Suprapubic skin (tissue), 4 donors: ENCODE data around the gene AQR. TPM values are rescaled to one million over a fixed set of nuclear protein-coding genes. Genes with fewer than 3 reads are reported as not detected.

Source experiments
- DNase-seq, 2 donors: peaks; one replicate each; pipeline ENCODE4 v3.0.0-alpha.2; 2019; ENCODE audit warnings: low spot score in 2 of 2
- H3K27ac ChIP-seq: fragments of 200-600 bp; sonication (generic); one replicate; pipeline ENCODE4 v1.5.1; 2019
- H3K27me3 ChIP-seq: fragments of 200-600 bp; sonication (generic); one replicate; pipeline ENCODE4 v1.5.1; 2019
- H3K36me3 ChIP-seq: fragments of 200-600 bp; sonication (generic); one replicate; pipeline ENCODE4 v1.5.1; 2019
- H3K4me1 ChIP-seq: fragments of 200-600 bp; sonication (generic); one replicate; pipeline ENCODE4 v1.5.1; 2019
- H3K4me3 ChIP-seq: fragments of 200-600 bp; sonication (generic); one replicate; pipeline ENCODE4 v1.5.1; 2019; ENCODE audit warnings: mild to moderate bottlenecking
- H3K9me3 ChIP-seq: fragments of 200-600 bp; sonication (generic); one replicate; pipeline ENCODE4 v1.5.1; 2019
- CTCF ChIP-seq, 2 donors: fragments of 200-600 bp in 1 of 2; fragments of 450-650 bp in 1 of 2; sonication (generic) in 1 of 2; IDR thresholded peaks; one replicate each; pipeline ENCODE4 v1.5.1; 2016 to 2019; ENCODE audit warnings: antibody characterized with exemption in 2 of 2, mild to moderate bottlenecking in 1 of 2, moderate library complexity in 1 of 2
- EP300 ChIP-seq: sonication (generic); formaldehyde crosslinking; IDR thresholded peaks from one replicate; pipeline ENCODE4 v1.6.1; 2017; ENCODE audit warnings: antibody characterized with exemption
- POLR2A ChIP-seq, 2 donors: fragments of 450-650 bp; IDR thresholded peaks; one replicate each; pipeline ENCODE4 v1.6.1; 2017; ENCODE audit warnings: antibody characterized with exemption in 2 of 2, mild to moderate bottlenecking in 2 of 2, moderate library complexity in 2 of 2
- POLR2AphosphoS5 ChIP-seq, 3 donors: sonication (generic); formaldehyde crosslinking; IDR thresholded peaks; one replicate each; pipeline ENCODE4 v1.6.1; 2017; ENCODE audit warnings: antibody characterized with exemption in 3 of 3
- WGBS: methylation state at CpG from one replicate; pipeline ENCODE4 v1.1.5; 2018; 5-methylcytosine and 5-hydroxymethylcytosine counted together
- total RNA-seq, 4 donors: library from RNA; depleted of rRNA; stranded (reverse); fragments of >200 nt; gene quantifications; one replicate each; pipeline ENCODE4 v1.1.0, GENCODE V29; 2016

AQR gene
- total RNA-seq, 4 donors from 2014 or later: 21.8 to 41.1 (median 25.7) TPM

- no peak overlapping the region for H3K4me3 ChIP-seq
- TF ChIP-seq EP300: no peak
- TF ChIP-seq POLR2AphosphoS5 (IDR thresholded peaks at IDR 0.05): no peak
- TF ChIP-seq POLR2A (IDR thresholded peaks at IDR 0.05): no peak
- TF ChIP-seq CTCF (IDR thresholded peaks at IDR 0.05): no peak
- DNase-seq: no peak
- H3K4me1 ChIP-seq: no peaks in the 10 kb centered on the region
- H3K27me3 ChIP-seq: no peaks in the 10 kb centered on the region
- H3K36me3 ChIP-seq: peaks cover 85% of the 10 kb centered on the region
- no peaks in the 10 kb centered on the region for H3K9me3 ChIP-seq
- no peak overlapping the region for H3K27ac ChIP-seq
- WGBS: 88% methylated on average over 2 of the region's 2 CpGs
Measured at GRCh38 chr15:34914317-34914716, 55.2 kb downstream of the AQR start.

DNA sequence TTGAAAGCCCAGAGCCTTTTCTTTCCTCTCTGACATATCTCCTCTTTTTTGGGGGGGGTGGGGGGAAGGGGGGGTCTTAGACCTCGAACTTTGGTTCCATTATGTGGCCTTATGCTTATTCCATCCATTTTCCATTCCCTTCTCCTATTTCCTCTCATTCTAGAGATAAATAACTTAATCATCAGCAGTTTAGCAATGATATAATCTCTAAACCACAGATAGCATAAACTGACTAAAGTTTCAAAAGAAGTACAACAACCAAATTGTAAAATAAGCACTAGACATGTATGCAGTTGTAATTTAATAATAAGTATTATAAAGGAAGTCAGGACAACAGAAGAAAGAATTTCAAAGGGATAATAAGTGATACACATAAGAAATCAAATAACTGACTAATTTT lies 64.5 kb downstream of the AQR start:
- TF ChIP-seq CTCF (IDR thresholded peaks at IDR 0.05) (no peak), EP300 (no peak)
- Histone ChIP-seq H3K27ac (no peak overlapping the region), H3K4me1 (no peaks in the 10 kb centered on the region), H3K4me3 (no peak overlapping the region), H3K27me3 (no peaks in the 10 kb centered on the region), H3K36me3 (peaks cover 76% of the 10 kb centered on the region), H3K9me3 (no peaks in the 10 kb centered on the region)
- no peak for DNase-seq
- 89% methylated on average over 1 of the region's 1 CpG for WGBS

DNA sequence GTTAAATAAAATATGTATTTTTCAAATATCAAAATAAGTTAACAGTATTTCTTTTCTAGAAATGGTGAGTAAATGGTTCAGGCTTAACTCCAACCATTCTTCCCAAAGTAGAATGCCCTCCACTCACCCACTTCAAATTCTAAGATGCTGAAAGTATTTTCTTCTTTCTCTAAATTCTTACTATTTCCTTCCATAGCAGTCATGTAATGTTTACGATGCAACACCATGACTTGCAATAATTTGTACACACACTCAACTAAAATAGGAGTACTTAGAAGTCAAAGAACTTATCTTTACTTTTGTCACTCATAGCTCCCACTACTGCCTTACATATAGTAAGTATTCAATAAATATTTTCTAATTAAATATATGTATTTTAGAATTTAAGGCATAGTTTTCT lies 65.0 kb downstream of the AQR start:
- peaks cover 76% of the 10 kb centered on the region for H3K36me3 ChIP-seq
- H3K4me1 ChIP-seq: no peaks in the 10 kb centered on the region
- H3K9me3 ChIP-seq: no peaks in the 10 kb centered on the region
- H3K27ac ChIP-seq: no peak overlapping the region
- no peak for TF ChIP-seq POLR2A (IDR thresholded peaks at IDR 0.05)
- no peak for TF ChIP-seq POLR2AphosphoS5 (IDR thresholded peaks at IDR 0.05)
- no peaks in the 10 kb centered on the region for H3K27me3 ChIP-seq
- WGBS: 98% methylated on average over 1 of the region's 1 CpG
- no peak overlapping the region for H3K4me3 ChIP-seq
- DNase-seq: no peak

DNA sequence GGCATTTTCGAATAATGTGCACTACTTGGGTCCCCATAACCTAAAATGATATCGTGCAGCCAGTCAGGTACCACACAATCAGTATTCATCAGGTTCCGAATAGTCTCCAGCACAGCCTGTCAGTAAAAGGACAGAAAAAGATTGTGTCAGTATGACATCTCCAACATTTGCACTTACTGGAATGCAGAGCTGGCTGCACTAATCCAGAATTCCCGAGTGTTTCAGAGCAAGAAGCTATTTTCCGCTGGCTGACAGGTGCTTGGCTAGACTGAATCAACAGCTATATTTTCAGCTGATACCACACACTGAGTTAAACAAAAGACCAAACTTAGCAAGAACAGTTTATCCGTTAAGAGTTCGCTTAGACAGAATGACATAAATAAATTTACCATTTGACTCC lies 68.8 kb downstream of the AQR start:
- Histone ChIP-seq H3K27ac (no peak overlapping the region), H3K4me3 (no peak overlapping the region), H3K27me3 (no peaks in the 10 kb centered on the region), H3K9me3 (no peaks in the 10 kb centered on the region), H3K36me3 (peaks cover 79% of the 10 kb centered on the region), H3K4me1 (no peaks in the 10 kb centered on the region)
- no peak for DNase-seq
- no peak for TF ChIP-seq POLR2AphosphoS5 (IDR thresholded peaks at IDR 0.05)
- no peak for TF ChIP-seq POLR2A (IDR thresholded peaks at IDR 0.05)
- no peak for TF ChIP-seq EP300
- no peak for TF ChIP-seq CTCF (IDR thresholded peaks at IDR 0.05)
- 91% methylated on average over 7 of the region's 7 CpGs for WGBS

- H3K36me3 ChIP-seq: peaks cover 79% of the 10 kb centered on the region
- TF ChIP-seq POLR2AphosphoS5 (IDR thresholded peaks at IDR 0.05): no peak
- no peak for TF ChIP-seq POLR2A (IDR thresholded peaks at IDR 0.05)
- no peak for TF ChIP-seq CTCF (IDR thresholded peaks at IDR 0.05)
- no peak for TF ChIP-seq EP300
- no peak for DNase-seq
Measured at GRCh38 chr15:34896183-34896582, 73.4 kb downstream of the AQR start.

GRCh38 chr15:34893967-34894366 lies 75.6 kb downstream of the AQR start:
- no peak for TF ChIP-seq EP300
- TF ChIP-seq CTCF (IDR thresholded peaks at IDR 0.05): no peak
- no peak for TF ChIP-seq POLR2A (IDR thresholded peaks at IDR 0.05)
- TF ChIP-seq POLR2AphosphoS5 (IDR thresholded peaks at IDR 0.05): no peak
- DNase-seq: no peak
- H3K36me3 ChIP-seq: peaks cover 69% of the 10 kb centered on the region

More at GRCh38 chr15:34896183-34896582, 73.4 kb downstream of the AQR start:
- H3K27me3 ChIP-seq: no peaks in the 10 kb centered on the region
- H3K4me3 ChIP-seq: no peak overlapping the region
- no peaks in the 10 kb centered on the region for H3K4me1 ChIP-seq
- H3K27ac ChIP-seq: no peak overlapping the region
- WGBS: 94% methylated on average over 5 of the region's 5 CpGs
- peaks cover 11% of the 10 kb centered on the region for H3K9me3 ChIP-seq

More at GRCh38 chr15:34893967-34894366, 75.6 kb downstream of the AQR start:
- Histone ChIP-seq H3K27ac (no peak overlapping the region), H3K27me3 (no peaks in the 10 kb centered on the region), H3K4me3 (no peak overlapping the region), H3K4me1 (no peaks in the 10 kb centered on the region), H3K9me3 (peaks cover 11% of the 10 kb centered on the region)
